Embryonic facial prominence (tissue), 1 donor: Measurements from ENCODE around the gene SPC24.
"Not testable (repeated sequence)": the region's sequence is repeated elsewhere in the genome, so short reads cannot be mapped to it uniquely, and the experiment has no call there.

Source experiments
- DNase-seq: peaks from one replicate; pipeline ENCODE4 v3.0.0-alpha.2; 2016; ENCODE audit errors: extremely low spot score

SPC24 gene

GRCh38 chr19:11191934-11192333, 36.4 kb upstream of the SPC24 start:
- DNase-seq, result no peak

- no peak for DNase-seq
These were observed 35.7 kb upstream of the SPC24 start for GRCh38 chr19:11191273-11191755.

GRCh38 chr19:11190501-11190900, 34.9 kb upstream of the SPC24 start:
- DNase-seq, result no peak

GRCh38 chr19:11187441-11187840, 31.9 kb upstream of the SPC24 start:
- no peak for DNase-seq

GRCh38 chr19:11182994-11183393, 27.4 kb upstream of the SPC24 start:
- no peak for DNase-seq

- no peak for DNase-seq
These were observed 25.9 kb upstream of the SPC24 start for GRCh38 chr19:11181488-11181887.

- not testable (repeated sequence) for DNase-seq
These were observed 25.4 kb upstream of the SPC24 start for GRCh38 chr19:11180975-11181374.

GRCh38 chr19:11180346-11180745, 24.8 kb upstream of the SPC24 start:
- DNase-seq, result no peak

GRCh38 chr19:11179716-11180297, 24.2 kb upstream of the SPC24 start:
- DNase-seq, result no peak

- DNase-seq, result not testable (repeated sequence)
These were observed 23.5 kb upstream of the SPC24 start for GRCh38 chr19:11179145-11179465.

- DNase-seq, result no peak
These were observed 22.0 kb upstream of the SPC24 start for GRCh38 chr19:11177592-11177991.

GRCh38 chr19:11176466-11177193, 21.0 kb upstream of the SPC24 start:
- no peak for DNase-seq

GRCh38 chr19:11175920-11176319, 20.3 kb upstream of the SPC24 start:
- DNase-seq, result no peak

- no peak for DNase-seq
These were observed 18.8 kb upstream of the SPC24 start for GRCh38 chr19:11174336-11174735.

- DNase-seq, result no peak
These were observed 18.1 kb upstream of the SPC24 start for GRCh38 chr19:11173516-11174155.

GRCh38 chr19:11172576-11172975, 17.0 kb upstream of the SPC24 start:
- DNase-seq, result no peak

GRCh38 chr19:11171144-11171543, 15.6 kb upstream of the SPC24 start:
- no peak for DNase-seq

- no peak for DNase-seq
These were observed 14.5 kb upstream of the SPC24 start for GRCh38 chr19:11169896-11170678.

- DNase-seq, result no peak
These were observed 13.0 kb upstream of the SPC24 start for GRCh38 chr19:11168568-11168967.

- no peak for DNase-seq
These were observed 10.9 kb upstream of the SPC24 start for GRCh38 chr19:11166281-11167142.

- no peak for DNase-seq
These were observed 10.0 kb upstream of the SPC24 start for GRCh38 chr19:11165486-11166030.
